Suprapubic skin (tissue), 3 donors: ENCODE results near the gene PRC1.

Experiments used
- CTCF ChIP-seq, 2 donors: fragments of 200-600 bp in 1 of 2; fragments of 450-650 bp in 1 of 2; sonication (generic) in 1 of 2; IDR thresholded peaks; one replicate each; pipeline ENCODE4 v1.5.1; 2016 to 2019; ENCODE audit warnings: antibody characterized with exemption in 2 of 2, mild to moderate bottlenecking in 1 of 2, moderate library complexity in 1 of 2
- POLR2A ChIP-seq, 2 donors: fragments of 450-650 bp; IDR thresholded peaks; one replicate each; pipeline ENCODE4 v1.6.1; 2017; ENCODE audit warnings: antibody characterized with exemption in 2 of 2, mild to moderate bottlenecking in 2 of 2, moderate library complexity in 2 of 2

GRCh38 chr15:90938261-90938660 lies 56.1 kb downstream of the PRC1 start:
- no peak for TF ChIP-seq CTCF (IDR thresholded peaks at IDR 0.05)
- TF ChIP-seq POLR2A (IDR thresholded peaks at IDR 0.05), result no peak
